Activated CD4-positive, alpha-beta T cell treated with anti-CD3 and anti-CD28 coated beads, Interleukin-2, amount 50 U/mL, for 16 hours (primary cell): ENCODE results near the gene C4orf46.

ENCODE experiments used
- DNase-seq: peaks from one replicate; pipeline ENCODE4 v3.0.0-alpha.2; 2020

Gene C4orf46

GRCh38 chr4:158649111-158649680 lies 22.5 kb downstream of the C4orf46 start:
- no peak for DNase-seq

DNA sequence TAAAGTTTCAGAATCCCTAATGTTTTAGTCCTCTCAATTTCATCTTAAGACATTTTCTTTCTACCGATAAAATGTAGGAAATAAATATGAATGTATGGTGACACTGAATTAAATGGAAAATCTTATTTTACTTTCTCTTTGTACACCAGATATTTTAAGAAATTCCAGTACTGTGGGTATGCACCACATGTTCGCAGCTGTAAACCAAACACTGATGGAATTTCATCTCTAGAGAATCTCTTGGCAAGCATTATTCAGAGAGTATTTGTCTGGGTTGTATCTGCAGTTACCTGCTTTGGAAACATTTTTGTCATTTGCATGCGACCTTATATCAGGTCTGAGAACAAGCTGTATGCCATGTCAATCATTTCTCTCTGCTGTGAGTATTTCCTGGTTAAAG lies 26.9 kb downstream of the C4orf46 start:
- DNase-seq, result no peak

DNA sequence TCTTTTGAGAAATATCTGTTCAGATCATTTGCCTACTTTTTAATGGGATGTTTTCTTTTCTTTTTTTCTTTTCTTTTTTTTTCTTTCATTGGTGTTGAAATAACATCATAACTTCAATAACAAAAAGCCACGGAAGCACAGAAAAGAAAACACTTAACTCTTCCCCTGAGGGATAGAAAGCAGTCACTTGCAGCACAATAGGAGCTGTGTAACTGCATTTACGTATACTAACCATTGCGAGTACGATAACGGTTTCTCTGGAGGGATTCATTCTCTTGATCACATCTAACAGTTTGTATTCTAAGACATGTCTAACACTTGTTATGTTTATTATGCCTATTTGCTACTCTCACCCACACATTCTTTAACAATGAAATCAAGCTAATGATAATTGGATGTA lies 27.3 kb downstream of the C4orf46 start:
- no peak for DNase-seq

DNA sequence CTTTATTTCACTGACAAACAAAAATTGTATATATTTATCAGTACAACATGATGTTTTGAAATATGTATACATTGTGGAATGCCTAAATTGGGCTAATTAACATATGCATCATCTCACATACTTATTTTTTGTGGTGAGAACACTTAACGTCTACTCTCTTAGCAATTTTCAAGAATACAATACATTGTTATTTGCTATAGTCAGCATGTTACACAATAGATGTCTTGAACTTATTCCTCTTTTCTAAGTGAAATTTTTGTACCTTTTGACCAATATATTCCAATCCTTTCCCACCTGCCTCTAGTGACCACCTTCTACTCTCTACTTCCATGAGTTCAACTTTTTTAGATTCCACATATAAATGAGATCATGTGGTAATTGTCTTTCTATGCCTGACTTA lies 35.1 kb downstream of the C4orf46 start:
- DNase-seq, result no peak

- no peak for DNase-seq
These were observed 40.8 kb downstream of the C4orf46 start for GRCh38 chr4:158630893-158631292.

DNA sequence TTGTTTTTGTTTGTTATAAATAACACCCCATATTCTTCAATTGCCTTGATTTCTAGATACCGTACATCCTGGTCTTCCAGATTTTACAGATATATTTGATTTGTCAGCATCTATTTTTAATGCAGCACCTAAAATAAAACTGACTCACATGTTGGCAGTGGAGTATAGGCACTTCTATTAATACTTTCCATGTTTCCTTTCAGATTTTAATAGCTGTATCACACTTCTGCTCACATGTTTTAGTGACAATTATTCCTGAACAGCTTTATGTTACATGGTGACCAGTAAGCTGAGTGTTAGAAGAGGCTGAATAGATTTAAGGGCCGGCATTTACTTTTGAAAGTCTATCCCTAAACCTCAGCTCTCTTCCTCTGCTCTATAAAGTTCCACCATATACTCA lies 46.1 kb downstream of the C4orf46 start:
- no peak for DNase-seq

- DNase-seq, result peak; percentile 23
These were observed 46.7 kb downstream of the C4orf46 start for GRCh38 chr4:158624889-158625478.

GRCh38 chr4:158622251-158622650 lies 49.4 kb downstream of the C4orf46 start:
- no peak for DNase-seq

DNA sequence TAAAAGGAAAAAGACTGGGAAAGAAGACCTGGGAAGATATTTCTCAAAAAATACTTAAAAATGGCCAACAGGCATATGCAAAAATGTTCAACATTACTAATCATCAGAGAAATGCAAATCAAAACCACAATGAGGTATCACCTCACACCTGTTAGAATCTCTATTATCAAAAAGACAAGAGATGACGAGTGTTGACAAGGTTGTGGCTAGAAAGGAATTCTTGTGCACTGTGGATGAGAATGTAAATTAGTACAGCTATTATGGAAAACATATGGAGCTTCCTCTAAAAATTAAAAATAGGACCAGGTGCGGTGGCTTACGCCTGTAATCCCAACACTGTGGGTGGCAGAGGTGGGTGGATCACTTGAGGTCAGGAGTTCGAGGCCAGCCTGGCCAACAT lies 50.0 kb downstream of the C4orf46 start:
- no peak for DNase-seq

DNA sequence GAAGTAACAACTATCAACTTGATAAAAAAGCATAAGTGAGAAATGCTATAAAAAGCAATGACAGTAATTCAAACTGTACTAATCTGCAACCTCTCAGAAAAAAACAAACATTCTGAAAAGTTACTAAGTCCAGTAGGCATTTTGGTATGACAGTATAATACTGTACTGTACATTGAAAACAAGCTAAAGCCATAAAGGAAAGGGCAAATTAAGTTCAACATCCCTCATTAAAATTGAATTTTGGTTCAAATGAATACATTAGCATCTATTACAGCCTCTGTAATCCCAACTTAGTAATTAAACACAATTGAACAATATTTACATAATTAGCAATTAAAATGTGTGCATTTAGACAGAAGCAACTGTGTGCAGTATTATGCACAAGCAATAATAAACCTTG lies 53.7 kb downstream of the C4orf46 start:
- DNase-seq, result no peak
